Measurements from ENCODE around the gene GKN2. TPM values are rescaled to one million over a fixed set of nuclear protein-coding genes. Genes with fewer than 3 reads are reported as not detected.

Gene GKN2
- total RNA-seq, 2 experiments from 2014 or later = not detected

DNA sequence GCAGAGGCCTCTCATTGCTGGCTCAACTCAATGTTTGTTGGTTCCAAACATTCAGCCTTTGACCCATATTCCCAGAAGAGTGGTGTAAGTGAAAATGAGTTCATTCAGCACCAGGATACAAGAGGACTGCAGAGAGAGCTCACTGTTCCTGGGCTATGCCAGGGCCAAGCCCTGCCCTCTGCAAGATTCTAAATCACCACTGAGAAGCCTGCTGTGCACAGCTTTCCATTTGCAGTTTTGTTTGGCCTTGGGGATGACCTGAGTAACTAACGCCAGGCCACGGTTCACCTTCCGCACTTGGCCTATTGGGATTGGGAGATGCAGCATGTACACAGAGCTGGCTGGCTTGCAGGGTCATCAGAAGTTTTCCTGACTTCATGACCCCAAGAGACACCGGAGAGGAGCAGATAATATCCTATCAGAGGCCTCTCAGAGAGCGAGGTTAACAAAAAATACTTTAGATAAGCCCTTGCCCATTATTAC is 34.4 kb upstream of the GKN2 start:
- Histone ChIP-seq H3K4me1 (ENCODE audit: insufficient read depth, low read length, poor library complexity, severe bottlenecking) (no peaks in the 10 kb centered on the region), H3K36me3 (ENCODE audit: insufficient read depth, low read length) (no peaks in the 10 kb centered on the region), H3K9me3 (ENCODE audit: low read length) (no peaks in the 10 kb centered on the region), H3K9me2 (ENCODE audit: insufficient read depth, low read length) (no peaks in the 10 kb centered on the region), H3K4me3 (ENCODE audit: low read depth, low read length, poor library complexity, severe bottlenecking) (no peak overlapping the region), H4K20me1 (ENCODE audit: insufficient read depth, low read length) (no peaks in the 10 kb centered on the region), H2AFZ (ENCODE audit: low read length) (no peak overlapping the region), H3K79me2 (ENCODE audit: insufficient read depth, low read depth, low read length) (no peaks in the 10 kb centered on the region), H3K4me2 (ENCODE audit: low read length) (no peak overlapping the region), H3K27ac (ENCODE audit: low read depth, low read length, poor library complexity, severe bottlenecking) (no peak overlapping the region)
- ChIA-PET POLR2A (no interaction called here), CTCF (ENCODE audit: unreplicated experiment) (no interaction called here)
- intact Hi-C loops (cut with micrococcal nuclease; ENCODE audit: unreplicated experiment) = no loop called here
- TF ChIP-seq, protein P1, sequence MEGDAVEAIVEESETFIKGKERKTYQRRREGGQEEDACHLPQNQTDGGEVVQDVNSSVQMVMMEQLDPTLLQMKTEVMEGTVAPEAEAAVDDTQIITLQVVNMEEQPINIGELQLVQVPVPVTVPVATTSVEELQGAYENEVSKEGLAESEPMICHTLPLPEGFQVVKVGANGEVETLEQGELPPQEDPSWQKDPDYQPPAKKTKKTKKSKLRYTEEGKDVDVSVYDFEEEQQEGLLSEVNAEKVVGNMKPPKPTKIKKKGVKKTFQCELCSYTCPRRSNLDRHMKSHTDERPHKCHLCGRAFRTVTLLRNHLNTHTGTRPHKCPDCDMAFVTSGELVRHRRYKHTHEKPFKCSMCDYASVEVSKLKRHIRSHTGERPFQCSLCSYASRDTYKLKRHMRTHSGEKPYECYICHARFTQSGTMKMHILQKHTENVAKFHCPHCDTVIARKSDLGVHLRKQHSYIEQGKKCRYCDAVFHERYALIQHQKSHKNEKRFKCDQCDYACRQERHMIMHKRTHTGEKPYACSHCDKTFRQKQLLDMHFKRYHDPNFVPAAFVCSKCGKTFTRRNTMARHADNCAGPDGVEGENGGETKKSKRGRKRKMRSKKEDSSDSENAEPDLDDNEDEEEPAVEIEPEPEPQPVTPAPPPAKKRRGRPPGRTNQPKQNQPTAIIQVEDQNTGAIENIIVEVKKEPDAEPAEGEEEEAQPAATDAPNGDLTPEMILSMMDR (conservative IDR thresholded peaks at IDR 0.05; ENCODE audit: low read length) = no peak
- TF ChIP-seq EZH2phosphoT487 (IDR thresholded peaks at IDR 0.05; ENCODE audit: borderline replicate concordance, low read depth, low read length) = no peak
- DNase-seq (ENCODE audit: low spot score) = no peak
- no TSS peak for BruUV-seq (replicated peaks)

DNA sequence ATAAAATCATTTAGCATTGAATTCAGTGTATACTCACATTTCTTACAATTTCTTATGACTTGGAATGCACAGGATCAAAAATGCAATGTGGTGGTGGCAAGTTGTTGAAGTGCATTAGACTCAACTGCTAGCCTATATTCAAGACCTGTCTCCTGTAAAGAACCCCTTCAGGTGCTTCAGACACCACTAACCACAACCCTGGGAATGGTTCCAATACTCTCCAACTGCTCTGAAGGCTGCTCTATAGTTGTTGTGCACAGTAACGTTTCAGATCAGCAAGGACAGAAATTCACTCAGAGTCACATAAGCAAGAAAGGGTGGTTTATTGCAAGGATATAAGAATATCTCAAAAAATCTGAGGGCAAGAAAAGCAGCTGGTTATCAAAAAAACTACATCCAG is 28.3 kb upstream of the GKN2 start:
- Histone ChIP-seq H3K79me2 (ENCODE audit: insufficient read depth, low read depth, low read length) (no peaks in the 10 kb centered on the region), H2AFZ (ENCODE audit: low read length) (no peak overlapping the region), H3K36me3 (ENCODE audit: insufficient read depth, low read length) (no peaks in the 10 kb centered on the region), H3K27ac (ENCODE audit: low read depth, low read length, poor library complexity, severe bottlenecking) (no peak overlapping the region), H3K4me3 (ENCODE audit: low read depth, low read length, poor library complexity, severe bottlenecking) (no peak overlapping the region), H4K20me1 (ENCODE audit: insufficient read depth, low read length) (no peaks in the 10 kb centered on the region), H3K4me2 (ENCODE audit: low read length) (no peak overlapping the region), H3K9me3 (ENCODE audit: low read length) (no peaks in the 10 kb centered on the region), H3K4me1 (ENCODE audit: insufficient read depth, low read length, poor library complexity, severe bottlenecking) (no peaks in the 10 kb centered on the region), H3K9me2 (ENCODE audit: insufficient read depth, low read length) (no peaks in the 10 kb centered on the region)
- intact Hi-C loops (cut with micrococcal nuclease; ENCODE audit: unreplicated experiment) = no loop called here
- no peak for DNase-seq (ENCODE audit: low spot score)
- BruUV-seq (replicated peaks) = no TSS peak
- POLR2A ChIA-PET = interaction anchor here (0.6 kb wide), 1 partner anchor 1372 kb away, joined by 3 read pairs; no protein-coding TSS in a partner anchor
- no peak for TF ChIP-seq EZH2phosphoT487 (IDR thresholded peaks at IDR 0.05; ENCODE audit: borderline replicate concordance, low read depth, low read length)
- TF ChIP-seq, protein P1 (conservative IDR thresholded peaks at IDR 0.05; ENCODE audit: low read length) = no peak
- CTCF ChIA-PET (ENCODE audit: unreplicated experiment) = no interaction called here

DNA sequence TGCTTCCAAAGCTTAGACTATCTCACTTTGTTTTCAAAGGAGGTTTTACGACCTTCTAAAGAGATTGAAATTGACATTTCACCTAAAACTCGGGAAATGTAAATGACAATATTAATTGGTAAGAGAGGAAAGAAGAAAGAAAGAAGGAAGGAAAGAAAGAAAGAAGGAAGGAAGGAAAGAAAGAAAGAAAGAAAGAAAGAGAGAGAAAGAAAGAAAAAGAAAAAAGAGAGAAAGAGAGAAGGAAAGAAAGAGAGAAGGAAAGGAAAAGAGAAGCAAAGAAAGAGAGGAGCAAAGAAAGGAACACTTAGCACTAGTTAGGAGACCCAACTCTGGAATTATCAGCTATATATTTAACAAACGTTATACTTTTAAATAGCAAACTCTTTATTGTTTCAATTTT is 25.4 kb upstream of the GKN2 start:
- Histone ChIP-seq H3K9me2 (ENCODE audit: insufficient read depth, low read length) (no peaks in the 10 kb centered on the region), H3K27ac (ENCODE audit: low read depth, low read length, poor library complexity, severe bottlenecking) (no peak overlapping the region), H3K36me3 (ENCODE audit: insufficient read depth, low read length) (no peaks in the 10 kb centered on the region), H3K4me2 (ENCODE audit: low read length) (no peak overlapping the region), H3K4me1 (ENCODE audit: insufficient read depth, low read length, poor library complexity, severe bottlenecking) (no peaks in the 10 kb centered on the region), H3K9me3 (ENCODE audit: low read length) (no peaks in the 10 kb centered on the region), H3K4me3 (ENCODE audit: low read depth, low read length, poor library complexity, severe bottlenecking) (no peak overlapping the region), H3K79me2 (ENCODE audit: insufficient read depth, low read depth, low read length) (no peaks in the 10 kb centered on the region), H2AFZ (ENCODE audit: low read length) (no peak overlapping the region), H4K20me1 (ENCODE audit: insufficient read depth, low read length) (no peaks in the 10 kb centered on the region)
- no peak for DNase-seq (ENCODE audit: low spot score)
- BruUV-seq (replicated peaks) = no TSS peak
- ChIA-PET CTCF (ENCODE audit: unreplicated experiment) (no interaction called here), POLR2A (interaction anchor here (0.7 kb wide), 1 partner anchor 193 kb away, joined by 4 read pairs; no protein-coding TSS in a partner anchor)
- TF ChIP-seq EZH2phosphoT487 (IDR thresholded peaks at IDR 0.05; ENCODE audit: borderline replicate concordance, low read depth, low read length) = no peak
- TF ChIP-seq, protein P1 (conservative IDR thresholded peaks at IDR 0.05; ENCODE audit: low read length) = no peak
- intact Hi-C loops (cut with micrococcal nuclease; ENCODE audit: unreplicated experiment) = no loop called here
